ENCODE measurements around the gene ZNF888. TPM values are rescaled to one million over a fixed set of nuclear protein-coding genes. Genes with fewer than 3 reads are reported as not detected.
"Not testable (repeated sequence)": the region's sequence is repeated elsewhere in the genome, so short reads cannot be mapped to it uniquely, and the experiment has no call there.

Gene ZNF888
- 1.1 TPM for polyA plus RNA-seq (2012; ENCODE audit: insufficient read depth, insufficient read length)

DNA sequence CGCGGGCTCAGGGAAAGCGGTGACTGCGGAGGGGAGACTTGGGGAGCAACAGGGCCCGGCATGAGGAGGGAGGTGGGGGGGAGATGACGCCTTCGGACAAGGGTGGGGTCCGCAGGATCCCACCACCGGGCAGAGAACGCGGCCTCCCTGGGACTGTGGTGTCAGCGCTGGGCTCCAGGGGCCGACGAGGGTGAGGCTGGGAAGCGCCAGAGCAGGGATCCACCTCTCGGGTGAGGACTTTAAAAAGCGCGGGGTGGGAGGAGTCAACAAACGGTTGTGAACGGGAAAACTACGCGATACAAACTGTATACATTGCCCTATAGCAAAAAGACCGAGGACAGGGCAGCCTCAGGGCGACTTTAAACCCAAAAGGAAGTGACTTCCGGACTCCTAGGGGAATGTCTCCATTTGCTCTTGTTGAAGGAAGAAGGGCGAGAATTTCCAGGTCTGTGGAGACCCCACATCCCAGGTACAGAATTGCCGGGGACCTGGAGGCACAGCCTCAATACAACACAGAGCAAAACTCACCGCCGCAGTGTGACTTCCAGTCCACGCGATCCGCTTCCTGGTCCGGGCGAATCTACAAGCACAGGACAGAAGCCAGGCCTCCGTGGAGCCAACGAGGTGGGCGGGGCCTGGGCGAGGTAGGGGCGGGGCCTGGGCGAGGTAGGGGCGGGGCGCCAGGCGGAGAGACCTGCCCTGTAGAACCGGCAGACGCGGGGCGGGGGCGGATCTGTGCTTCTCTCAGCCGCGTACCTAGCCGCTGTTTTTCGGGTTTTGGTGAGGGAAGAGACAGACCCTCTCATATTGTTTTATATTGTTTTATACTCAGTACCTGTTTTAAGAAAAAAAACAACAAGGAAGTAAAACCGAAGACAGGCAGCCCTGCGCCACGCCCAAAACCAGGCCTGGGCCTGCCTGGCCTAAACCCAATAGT is at the start of gene ZNF888:
ZNF888 (minus strand) TSS at position 588 of the 937 bp plus-strand sequence. CDS start 5,555 bp downstream, outside the sequence.
- no peak for DNase-seq (ENCODE audit: low read depth, low spot score)
- no peak within 1 kb of the TSS for H3K4me3 ChIP-seq (ENCODE audit: low read length)

DNA sequence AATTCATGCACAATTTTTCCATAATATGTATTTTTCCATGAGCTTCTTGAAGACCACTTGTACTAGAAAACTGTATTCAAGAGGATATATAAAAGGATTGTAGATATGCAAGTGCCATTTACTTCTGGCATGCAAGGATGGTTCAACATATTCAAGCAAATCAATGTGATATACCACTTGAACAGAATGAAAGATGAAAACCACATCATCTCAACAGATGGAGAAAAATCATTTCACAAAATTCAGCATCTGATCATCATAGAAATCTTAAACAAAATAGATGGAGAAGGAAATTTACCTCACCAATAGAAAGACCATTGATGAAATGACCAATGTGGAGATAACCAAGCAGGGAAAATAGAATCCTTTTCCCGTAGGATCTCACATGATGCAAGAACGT is 44.5 kb upstream of the ZNF888 start:
- no peak for DNase-seq (ENCODE audit: low read depth, low spot score)
- H3K4me3 ChIP-seq (ENCODE audit: low read length) = no peak overlapping the region

GRCh38 chr19:52963247-52963618 is 40.0 kb upstream of the ZNF888 start:
- no peak for DNase-seq (ENCODE audit: low read depth, low spot score)
- H3K4me3 ChIP-seq (ENCODE audit: low read length) = peak overlapping the region; percentile 53

DNA sequence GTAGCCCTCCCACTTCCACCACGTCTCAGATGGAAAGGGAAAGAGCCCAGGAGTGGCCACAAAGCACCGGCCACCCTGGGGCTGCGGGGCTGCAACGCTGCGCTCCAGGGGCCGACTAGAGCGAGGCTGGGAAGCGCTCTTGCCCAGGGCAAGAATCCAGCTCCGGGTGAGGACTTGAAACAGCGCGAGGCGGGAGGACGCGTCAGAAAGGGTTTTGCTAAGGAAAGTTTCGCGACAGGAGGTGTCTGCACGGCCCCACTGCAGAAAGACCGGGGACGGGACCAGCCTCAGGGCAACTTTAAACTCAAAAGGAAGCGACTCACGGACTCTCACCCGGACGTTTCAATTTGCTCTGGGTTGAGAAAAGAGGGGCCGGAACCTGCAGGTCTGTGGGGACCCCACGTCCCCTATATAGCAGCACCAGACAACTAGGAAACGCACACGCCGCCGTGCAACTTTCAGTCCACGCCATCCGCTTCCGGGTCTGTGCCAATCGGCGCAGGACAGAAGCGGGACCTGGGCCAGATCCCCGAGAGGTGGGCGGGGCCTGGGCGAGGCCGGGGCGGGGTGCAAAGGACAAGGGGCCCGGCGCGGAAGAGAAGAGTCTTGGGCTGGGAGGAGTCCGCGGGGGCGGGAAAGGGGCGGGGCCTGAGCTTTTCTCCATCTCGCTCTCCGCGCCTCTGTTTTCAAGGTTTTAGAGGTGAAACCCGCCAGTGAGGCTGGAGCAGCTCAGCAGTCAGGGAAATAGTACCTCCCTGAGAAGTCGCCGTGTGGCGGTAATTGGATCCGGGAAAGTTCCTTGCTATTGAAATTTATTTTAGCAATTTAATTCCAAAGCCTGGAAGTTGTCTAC is 39.4 kb upstream of the ZNF888 start, which contains the start of gene ZNF816:
ZNF816 (minus strand) TSS at position 488 of the 853 bp plus-strand sequence. CDS start 6,792 bp downstream, outside the sequence.
- peak within 1 kb of the TSS; percentile 70 for H3K4me3 ChIP-seq (ENCODE audit: low read length)
- DNase-seq (ENCODE audit: low read depth, low spot score) = peak; percentile 80

DNA sequence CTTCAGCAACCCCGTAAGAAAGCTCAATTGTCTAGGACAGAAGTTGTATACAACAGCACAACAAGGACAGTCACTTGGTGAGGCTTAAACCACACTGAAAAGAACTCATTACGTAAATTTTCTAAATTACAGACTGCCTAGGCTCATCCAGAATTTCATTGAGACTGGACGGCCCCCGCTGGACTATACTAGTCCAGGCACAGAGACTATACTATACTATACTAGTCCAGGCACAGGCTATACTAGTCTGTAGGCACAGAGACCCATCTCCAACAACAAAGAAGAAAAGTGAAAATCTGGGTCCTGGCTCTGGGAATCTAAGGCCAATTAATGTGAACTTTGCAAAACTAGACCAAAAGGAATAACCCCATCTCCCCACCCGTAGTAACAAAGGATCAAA is 38.8 kb upstream of the ZNF888 start:
- no peak for DNase-seq (ENCODE audit: low read depth, low spot score)
- peak overlapping the region; percentile 70 for H3K4me3 ChIP-seq (ENCODE audit: low read length)

GRCh38 chr19:52959613-52960295 is 36.5 kb upstream of the ZNF888 start:
- no peak overlapping the region for H3K4me3 ChIP-seq (ENCODE audit: low read length)
- no peak for DNase-seq (ENCODE audit: low read depth, low spot score)

GRCh38 chr19:52957591-52957990 is 34.4 kb upstream of the ZNF888 start:
- no peak overlapping the region for H3K4me3 ChIP-seq (ENCODE audit: low read length)
- DNase-seq (ENCODE audit: low read depth, low spot score) = no peak

DNA sequence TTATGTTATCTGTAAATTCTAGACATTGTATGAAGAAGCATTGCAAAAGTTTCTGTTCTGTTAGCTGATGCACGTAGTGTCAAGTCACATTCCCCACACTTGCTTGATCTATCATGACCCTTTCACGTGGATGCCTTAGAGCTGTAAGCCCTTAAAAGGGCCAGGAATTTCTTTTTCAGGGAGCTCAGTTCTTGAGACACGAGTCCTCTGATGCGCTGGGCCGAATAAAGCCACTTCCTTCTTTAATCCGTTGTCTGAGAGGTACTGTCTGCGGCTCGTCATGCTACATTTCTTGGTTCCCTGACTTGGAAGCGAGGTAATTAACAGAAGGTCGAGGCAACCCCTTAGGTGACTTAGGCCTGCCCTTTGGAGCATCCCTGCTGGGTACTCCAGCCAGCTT is 33.7 kb upstream of the ZNF888 start:
- no peak for DNase-seq (ENCODE audit: low read depth, low spot score)
- no peak overlapping the region for H3K4me3 ChIP-seq (ENCODE audit: low read length)

DNA sequence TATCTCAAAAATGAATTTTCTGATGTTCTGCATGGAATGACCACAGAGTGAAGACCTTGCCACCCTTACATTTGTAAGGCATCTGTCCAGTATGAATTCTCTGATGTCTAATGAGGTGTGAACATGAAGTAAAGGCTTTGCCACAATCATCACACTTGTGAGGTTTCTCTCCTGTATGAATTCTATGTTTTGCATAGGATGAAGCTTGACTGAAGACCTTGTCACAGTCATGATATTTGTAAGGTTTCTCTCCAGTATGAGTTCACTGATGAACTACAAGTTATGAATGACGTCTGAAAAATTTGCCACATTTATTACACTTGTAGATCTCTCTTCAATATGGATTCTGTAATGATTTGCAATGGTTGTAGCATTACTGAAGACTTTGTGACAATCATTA is 26.2 kb upstream of the ZNF888 start:
- no peak for DNase-seq (ENCODE audit: low read depth, low spot score)
- no peak overlapping the region for H3K4me3 ChIP-seq (ENCODE audit: low read length)

DNA sequence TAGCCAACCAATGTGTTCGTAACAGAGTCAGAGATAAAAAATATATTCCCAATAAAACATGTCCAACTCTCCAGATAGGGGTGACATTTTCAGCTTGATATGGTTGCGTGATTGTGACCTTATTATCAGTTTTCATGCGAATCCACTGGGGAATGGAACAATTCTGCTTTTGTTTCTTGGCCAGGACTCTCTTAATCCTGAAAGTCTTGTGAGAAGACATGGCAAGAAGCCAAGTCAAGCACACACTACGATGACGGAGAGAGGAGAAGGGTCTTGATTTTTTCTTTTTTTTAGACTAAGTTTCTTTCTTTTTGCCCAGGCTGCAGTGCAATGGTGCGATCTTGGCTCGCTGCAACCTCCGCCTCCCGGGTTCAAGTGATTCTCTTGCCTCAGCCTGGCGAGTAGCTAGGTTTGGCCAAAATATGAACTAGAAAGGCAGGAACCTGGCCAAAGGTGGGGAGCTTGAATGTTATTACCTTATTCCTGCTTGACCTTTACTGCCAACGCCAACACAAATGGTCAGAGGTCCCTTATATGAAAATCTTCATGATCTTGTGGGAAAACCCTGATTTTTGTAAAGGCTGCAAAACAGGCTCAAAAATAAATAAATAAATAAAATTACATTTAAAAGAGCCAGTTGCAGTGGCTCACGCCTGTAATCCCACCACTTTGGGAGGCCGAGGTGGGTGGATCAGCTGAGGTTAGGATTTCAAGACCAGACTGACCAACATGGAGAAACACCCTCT is 25.0 kb upstream of the ZNF888 start:
- H3K4me3 ChIP-seq (ENCODE audit: low read length) = no peak overlapping the region
- no peak for DNase-seq (ENCODE audit: low read depth, low spot score)

DNA sequence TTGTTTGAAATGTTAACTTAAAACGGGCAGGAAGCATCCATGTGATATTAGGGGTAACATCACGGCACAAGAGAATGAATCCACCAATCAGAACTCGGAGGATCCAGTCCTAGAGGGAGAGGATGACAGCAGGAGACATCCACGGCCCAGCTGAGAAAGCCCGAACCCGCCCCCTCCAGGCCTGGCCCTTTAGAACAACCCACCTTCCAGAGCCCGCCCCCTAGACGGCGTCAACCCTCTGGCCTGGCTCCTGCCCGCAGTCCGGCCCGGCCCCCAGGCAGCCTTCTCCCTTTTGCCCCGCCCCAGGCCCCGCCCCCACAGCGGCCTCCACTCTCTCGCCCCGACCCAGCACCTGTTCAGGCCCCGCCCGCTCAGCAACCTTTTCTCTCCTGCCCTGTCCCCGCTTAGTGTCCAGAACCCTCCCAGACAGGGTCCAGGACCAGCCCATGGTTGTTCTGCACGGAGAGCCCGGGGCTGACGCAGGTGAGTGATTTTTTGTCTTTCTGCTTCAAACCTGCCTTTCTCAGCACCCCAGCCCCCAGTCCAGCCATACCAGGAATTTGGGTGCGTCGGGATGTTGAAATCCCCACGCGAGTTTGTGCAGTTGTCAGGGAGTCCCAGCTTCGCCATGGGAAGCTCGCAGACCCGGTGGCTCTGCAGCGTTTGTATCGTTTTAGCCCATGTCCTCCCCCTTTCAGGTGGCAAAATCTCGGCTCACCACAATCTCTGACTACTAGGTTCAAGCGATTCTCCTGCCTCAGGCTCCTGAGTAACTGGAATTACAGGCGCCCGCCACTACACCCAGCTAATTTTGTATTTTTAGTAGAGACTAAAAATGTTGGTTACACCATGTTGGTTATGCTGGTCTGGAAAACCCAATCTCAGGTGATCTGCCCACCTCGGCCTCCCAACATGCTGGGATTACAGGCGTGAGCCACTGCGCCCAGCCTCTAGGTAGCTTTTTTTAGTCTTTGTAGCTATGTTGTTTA is 23.4 kb upstream of the ZNF888 start:
- no peak for DNase-seq (ENCODE audit: low read depth, low spot score)
- no peak overlapping the region for H3K4me3 ChIP-seq (ENCODE audit: low read length)

GRCh38 chr19:52945652-52946321 is 22.6 kb upstream of the ZNF888 start:
- H3K4me3 ChIP-seq (ENCODE audit: low read length) = no peak overlapping the region
- DNase-seq (ENCODE audit: low read depth, low spot score) = no peak

- not testable (repeated sequence) for DNase-seq (ENCODE audit: low read depth, low spot score); H3K4me3 ChIP-seq (ENCODE audit: low read length)
Measured at GRCh38 chr19:52944703-52945493, 21.7 kb upstream of the ZNF888 start.

DNA sequence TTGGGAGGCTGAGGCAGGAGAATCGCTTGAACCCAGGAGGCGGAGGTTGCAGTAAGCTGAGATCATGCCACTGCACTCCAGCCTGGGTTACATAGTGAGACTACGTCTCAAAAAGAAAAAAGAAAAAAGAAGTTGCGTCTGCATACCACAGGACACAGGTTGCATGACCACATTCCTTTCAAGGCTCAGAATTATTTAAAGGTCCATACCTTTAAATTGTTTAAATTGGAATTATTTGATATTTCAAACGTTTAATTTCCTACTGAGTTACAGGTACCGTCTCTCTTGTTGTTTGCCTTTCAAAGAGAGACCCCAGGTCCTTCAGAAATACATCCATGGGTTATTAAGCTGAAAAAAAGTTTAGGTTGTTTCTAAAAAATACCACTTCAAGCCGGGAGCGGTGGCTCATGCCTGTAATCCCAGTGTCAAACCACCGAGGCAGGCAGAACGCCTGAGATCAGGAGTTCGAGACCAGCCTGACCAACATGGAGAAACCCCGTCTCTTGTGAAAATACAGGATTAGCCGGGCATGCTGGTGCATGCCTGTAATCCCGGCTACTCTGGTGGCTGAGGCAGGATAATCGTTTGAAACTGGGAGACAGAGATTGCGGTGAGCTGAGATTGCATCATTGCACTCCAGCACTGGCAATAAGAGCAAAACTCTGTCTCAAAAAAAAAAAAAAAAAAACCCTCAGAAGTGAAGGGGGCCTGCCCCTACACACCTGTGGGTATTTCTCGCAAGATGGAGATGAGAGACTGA is 20.8 kb upstream of the ZNF888 start:
- no peak for DNase-seq (ENCODE audit: low read depth, low spot score)
- no peak overlapping the region for H3K4me3 ChIP-seq (ENCODE audit: low read length)

GRCh38 chr19:52943134-52943883 is 20.1 kb upstream of the ZNF888 start:
- H3K4me3 ChIP-seq (ENCODE audit: low read length) = peak overlapping the region; percentile 87
- no peak for DNase-seq (ENCODE audit: low read depth, low spot score)

Data from Jurkat, Clone E6-1 (cell line).